MM.1S (cell line): ENCODE data around the gene CARMIL1.

Experiments
- EZH2 ChIP-seq: fragments of 300-600 bp; sonication (generic); optimal IDR thresholded peaks from 2 replicates; pipeline ENCODE3; 2017; ENCODE audit warnings: low read depth, mild to moderate bottlenecking, antibody characterized with exemption, low read length, mixed read lengths
- TF ChIP-seq, protein P1 (sequence below): fragments of 300-600 bp; sonication (generic); IDR thresholded peaks from 2 replicates; pipeline ENCODE4 v1.5.1; 2016; ENCODE audit warnings: antibody characterized with exemption, low read length, mixed read lengths

DNA sequence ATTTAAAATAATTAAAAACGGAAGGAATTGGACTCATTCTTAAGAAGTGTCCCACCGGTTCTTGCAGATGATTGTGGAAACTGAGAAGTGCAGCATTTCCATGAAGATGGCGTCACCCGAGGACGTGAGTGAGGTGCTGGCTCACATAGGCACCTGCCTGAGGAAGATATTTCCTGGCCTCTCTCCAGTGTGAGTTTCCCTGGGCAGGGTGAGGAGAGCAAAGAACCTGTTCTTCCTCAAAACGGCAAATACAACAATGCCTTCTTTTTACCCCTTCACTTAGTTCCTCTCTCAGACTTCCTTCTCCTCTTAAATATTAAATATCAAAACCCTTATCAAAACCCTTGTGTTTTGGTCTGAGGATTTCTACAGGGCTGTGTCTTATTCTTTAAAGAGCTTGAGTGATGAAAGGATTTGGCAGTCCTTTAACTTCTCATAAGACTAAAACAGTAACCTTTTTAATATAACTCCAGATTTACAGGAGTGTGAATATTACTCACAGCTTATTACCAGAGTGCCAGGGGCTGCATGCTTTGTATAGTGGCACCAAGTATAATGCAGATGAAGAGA is 156.3 kb downstream of the CARMIL1 start:
- no peak for TF ChIP-seq EZH2
- TF ChIP-seq, protein P1, sequence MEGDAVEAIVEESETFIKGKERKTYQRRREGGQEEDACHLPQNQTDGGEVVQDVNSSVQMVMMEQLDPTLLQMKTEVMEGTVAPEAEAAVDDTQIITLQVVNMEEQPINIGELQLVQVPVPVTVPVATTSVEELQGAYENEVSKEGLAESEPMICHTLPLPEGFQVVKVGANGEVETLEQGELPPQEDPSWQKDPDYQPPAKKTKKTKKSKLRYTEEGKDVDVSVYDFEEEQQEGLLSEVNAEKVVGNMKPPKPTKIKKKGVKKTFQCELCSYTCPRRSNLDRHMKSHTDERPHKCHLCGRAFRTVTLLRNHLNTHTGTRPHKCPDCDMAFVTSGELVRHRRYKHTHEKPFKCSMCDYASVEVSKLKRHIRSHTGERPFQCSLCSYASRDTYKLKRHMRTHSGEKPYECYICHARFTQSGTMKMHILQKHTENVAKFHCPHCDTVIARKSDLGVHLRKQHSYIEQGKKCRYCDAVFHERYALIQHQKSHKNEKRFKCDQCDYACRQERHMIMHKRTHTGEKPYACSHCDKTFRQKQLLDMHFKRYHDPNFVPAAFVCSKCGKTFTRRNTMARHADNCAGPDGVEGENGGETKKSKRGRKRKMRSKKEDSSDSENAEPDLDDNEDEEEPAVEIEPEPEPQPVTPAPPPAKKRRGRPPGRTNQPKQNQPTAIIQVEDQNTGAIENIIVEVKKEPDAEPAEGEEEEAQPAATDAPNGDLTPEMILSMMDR: no peak
